OCI-LY1 (cell line): ENCODE measurements around the gene MPHOSPH9.

ENCODE experiments used
- EZH2 ChIP-seq: fragments of 200-600 bp; sonication (generic), shearing (Covaris generic); IDR thresholded peaks from 2 replicates; pipeline ENCODE4 v1.8.0; 2017; ENCODE audit warnings: borderline replicate concordance, mixed run types, mild to moderate bottlenecking, antibody characterized with exemption, low read length, moderate library complexity, mixed read lengths
- TF ChIP-seq, protein P1 (sequence below): fragments of 200-600 bp; sonication (generic), shearing (Covaris generic); IDR thresholded peaks from 2 replicates; pipeline ENCODE4 v1.5.1; 2017; ENCODE audit warnings: mild to moderate bottlenecking, antibody characterized with exemption, low read length, moderate library complexity, mixed read lengths

DNA sequence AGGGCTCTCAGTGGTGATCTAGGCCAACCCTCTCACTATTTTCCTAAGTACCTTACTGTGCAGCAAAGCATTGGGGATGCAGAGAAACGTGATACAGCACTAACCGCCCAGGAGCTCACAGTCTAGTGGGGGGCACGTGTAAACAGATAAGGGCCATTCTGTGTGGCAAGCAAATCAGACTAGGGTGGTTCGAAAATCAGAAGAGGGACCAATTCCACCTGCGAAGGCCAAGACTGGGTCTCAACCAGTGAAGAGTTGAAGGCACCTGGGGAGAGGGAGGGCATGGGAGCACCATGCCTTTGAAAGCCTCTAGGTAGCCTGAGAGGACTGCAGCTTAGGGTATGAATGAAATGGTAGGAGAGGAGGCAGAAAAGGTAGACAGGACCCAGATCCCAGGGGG is 84.3 kb downstream of the MPHOSPH9 start:
- TF ChIP-seq, protein P1, sequence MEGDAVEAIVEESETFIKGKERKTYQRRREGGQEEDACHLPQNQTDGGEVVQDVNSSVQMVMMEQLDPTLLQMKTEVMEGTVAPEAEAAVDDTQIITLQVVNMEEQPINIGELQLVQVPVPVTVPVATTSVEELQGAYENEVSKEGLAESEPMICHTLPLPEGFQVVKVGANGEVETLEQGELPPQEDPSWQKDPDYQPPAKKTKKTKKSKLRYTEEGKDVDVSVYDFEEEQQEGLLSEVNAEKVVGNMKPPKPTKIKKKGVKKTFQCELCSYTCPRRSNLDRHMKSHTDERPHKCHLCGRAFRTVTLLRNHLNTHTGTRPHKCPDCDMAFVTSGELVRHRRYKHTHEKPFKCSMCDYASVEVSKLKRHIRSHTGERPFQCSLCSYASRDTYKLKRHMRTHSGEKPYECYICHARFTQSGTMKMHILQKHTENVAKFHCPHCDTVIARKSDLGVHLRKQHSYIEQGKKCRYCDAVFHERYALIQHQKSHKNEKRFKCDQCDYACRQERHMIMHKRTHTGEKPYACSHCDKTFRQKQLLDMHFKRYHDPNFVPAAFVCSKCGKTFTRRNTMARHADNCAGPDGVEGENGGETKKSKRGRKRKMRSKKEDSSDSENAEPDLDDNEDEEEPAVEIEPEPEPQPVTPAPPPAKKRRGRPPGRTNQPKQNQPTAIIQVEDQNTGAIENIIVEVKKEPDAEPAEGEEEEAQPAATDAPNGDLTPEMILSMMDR: no peak
- no peak for TF ChIP-seq EZH2
